Lower leg skin (tissue), 4 donors: Measurements from ENCODE around the gene PGLYRP3. TPM values are rescaled to one million over a fixed set of nuclear protein-coding genes. Genes with fewer than 3 reads are reported as not detected.

ENCODE experiments used
- DNase-seq, 2 donors: peaks; one replicate each; pipeline ENCODE4 v3.0.0-alpha.2; 2019; ENCODE audit warnings: low spot score in 2 of 2
- H3K4me3 ChIP-seq: fragments of 200-600 bp; sonication (generic); 2 replicates; pipeline ENCODE4 v1.5.1; 2017; ENCODE audit warnings: mild to moderate bottlenecking, low read depth; ENCODE audit not compliant: poor library complexity, severe bottlenecking
- CTCF ChIP-seq, 3 donors: fragments of 450-650 bp; IDR thresholded peaks; one replicate each; pipeline ENCODE4 v1.5.1; 2016; ENCODE audit warnings: antibody characterized with exemption in 3 of 3, mild to moderate bottlenecking in 3 of 3, moderate library complexity in 2 of 3
- POLR2A ChIP-seq, 2 donors: fragments of 450-650 bp; IDR thresholded peaks; one replicate each; pipeline ENCODE4 v1.6.1; 2016 to 2017; ENCODE audit warnings: antibody characterized with exemption in 2 of 2, mild to moderate bottlenecking in 1 of 2, moderate library complexity in 1 of 2
- WGBS, 2 donors: methylation state at CpG; one replicate each; pipeline ENCODE4 v1.1.5; 2018; 5-methylcytosine and 5-hydroxymethylcytosine counted together
- intact Hi-C: fragments of 100-400 bp; cut with DNase I; formaldehyde crosslinking; loops from one replicate; pipeline ENCODE4 v1.15.0; 2023; ENCODE audit warnings: low total_unique reads
- total RNA-seq, 4 donors: library from RNA; depleted of rRNA; stranded (reverse); fragments of >200 nt; gene quantifications; one replicate each; pipeline ENCODE4 v1.1.0, GENCODE V29; 2016

Gene PGLYRP3
- total RNA-seq, 4 donors from 2014 or later: 33.1 to 66.1 (median 60.3) TPM

- no peak overlapping the region for H3K4me3 ChIP-seq
- TF ChIP-seq CTCF (IDR thresholded peaks at IDR 0.05): peak in 1 of 3 donors; percentile 23
- TF ChIP-seq POLR2A (IDR thresholded peaks at IDR 0.05): no peak
- 37 to 41% methylated on average over 10 of the region's 10 CpGs for WGBS, 2 donors
- intact Hi-C loops: no loop called here
- DNase-seq: peak in 1 of 2 donors; percentile 58
These were observed 42.8 kb upstream of the PGLYRP3 start for GRCh38 chr1:153355445-153356071.

- DNase-seq: peak in 1 of 2 donors; percentile 69
- TF ChIP-seq CTCF (IDR thresholded peaks at IDR 0.05): no peak
- TF ChIP-seq POLR2A (IDR thresholded peaks at IDR 0.05): no peak
- intact Hi-C loops: no loop called here
- 59 to 62% methylated on average over 7 to 8 of the region's 8 CpGs for WGBS, 2 donors
- H3K4me3 ChIP-seq: no peak overlapping the region
These were observed 41.9 kb upstream of the PGLYRP3 start for GRCh38 chr1:153354515-153355193.

GRCh38 chr1:153353226-153353947 is 40.6 kb upstream of the PGLYRP3 start:
- no peak overlapping the region for H3K4me3 ChIP-seq
- intact Hi-C loops: loop anchor here (2.0 kb wide), 1 partner anchor 141 kb away; no protein-coding TSS in a partner anchor
- TF ChIP-seq CTCF (IDR thresholded peaks at IDR 0.05) (no peak), POLR2A (IDR thresholded peaks at IDR 0.05) (no peak)
- peak in 1 of 2 donors; percentile 74 for DNase-seq
- 84 to 89% methylated on average over 7 of the region's 7 CpGs for WGBS, 2 donors

GRCh38 chr1:153352523-153352922 is 39.8 kb upstream of the PGLYRP3 start:
- DNase-seq: peak in 1 of 2 donors; percentile 89
- no peak overlapping the region for H3K4me3 ChIP-seq
- TF ChIP-seq CTCF (IDR thresholded peaks at IDR 0.05) (no peak), POLR2A (IDR thresholded peaks at IDR 0.05) (no peak)
- WGBS, 2 donors: 0 to 1% methylated on average over 4 of the region's 4 CpGs
- intact Hi-C loops: loop anchor here (2.0 kb wide), 1 partner anchor 142 kb away; no protein-coding TSS in a partner anchor

GRCh38 chr1:153350321-153350957 is 37.7 kb upstream of the PGLYRP3 start:
- TF ChIP-seq CTCF (IDR thresholded peaks at IDR 0.05): no peak
- TF ChIP-seq POLR2A (IDR thresholded peaks at IDR 0.05): no peak
- intact Hi-C loops: no loop called here
- no peak for DNase-seq
- 46 to 48% methylated on average over 1 of the region's 1 CpG for WGBS, 2 donors
- H3K4me3 ChIP-seq: no peak overlapping the region
